HEK293T (cell line): ENCODE data around the gene MAP3K10.
A peak's percentile ranks its signal among the peaks of the same experiment; 100 is the strongest.

ENCODE experiments used
- CTCF ChIA-PET: fragments of 350-600 bp; formaldehyde crosslinking; extraction: SDS; loops from one replicate; lab custom pipeline; 2021; ENCODE audit warnings: antibody characterized with exemption, inconsistent platforms; lab: Yijun Ruan, JAX
- POLR2A ChIA-PET: fragments of 350-600 bp; formaldehyde crosslinking; extraction: SDS; loops from one replicate; lab custom pipeline; 2020; ENCODE audit warnings: antibody characterized with exemption, inconsistent platforms; lab: Yijun Ruan, JAX
- DNase-seq: peaks from one replicate; pipeline ENCODE4 v3.0.0; 2012; ENCODE audit warnings: mixed read lengths; ENCODE audit errors: extremely low spot score
- ARNT ChIP-seq: fragments of 450-650 bp; IDR thresholded peaks from 2 replicates; pipeline ENCODE4 v1.6.1; 2017; ENCODE audit warnings: mild to moderate bottlenecking
- BHLHE40 ChIP-seq: fragments of 450-650 bp; IDR thresholded peaks from 2 replicates; pipeline ENCODE4 v1.6.1; 2016; ENCODE audit warnings: mild to moderate bottlenecking, moderate library complexity, borderline replicate concordance
- CTBP1 ChIP-seq: fragments of 450-650 bp; IDR thresholded peaks from 2 replicates; pipeline ENCODE4 v1.6.1; 2016; ENCODE audit warnings: borderline replicate concordance
- ELF4 ChIP-seq: fragments of 450-650 bp; IDR thresholded peaks from 2 replicates; pipeline ENCODE4 v1.6.1; 2017; ENCODE audit warnings: antibody characterized with exemption
- FOXA1 ChIP-seq: fragments of 450-650 bp; IDR thresholded peaks from 2 replicates; pipeline ENCODE4 v1.6.1; 2016; ENCODE audit warnings: mild to moderate bottlenecking
- FOXK2 ChIP-seq: fragments of 450-650 bp; IDR thresholded peaks from 2 replicates; pipeline ENCODE4 v1.6.1; 2016; ENCODE audit warnings: mild to moderate bottlenecking
- FOXM1 ChIP-seq: fragments of 450-650 bp; IDR thresholded peaks from 2 replicates; pipeline ENCODE4 v1.6.1; 2017; ENCODE audit warnings: mild to moderate bottlenecking, borderline replicate concordance
- HDGF ChIP-seq: fragments of 450-650 bp; IDR thresholded peaks from 2 replicates; pipeline ENCODE4 v1.6.1; 2017; ENCODE audit warnings: antibody characterized with exemption, borderline replicate concordance
- L3MBTL2 ChIP-seq: fragments of 450-650 bp; conservative IDR thresholded peaks from 2 replicates; pipeline ENCODE4 v1.6.1; 2016; ENCODE audit warnings: mild to moderate bottlenecking
- LEF1 ChIP-seq: fragments of 450-650 bp; IDR thresholded peaks from 2 replicates; pipeline ENCODE4 v1.6.1; 2017; ENCODE audit warnings: mild to moderate bottlenecking, borderline replicate concordance
- NFRKB ChIP-seq: fragments of 450-650 bp; IDR thresholded peaks from 2 replicates; pipeline ENCODE4 v1.6.1; 2016; ENCODE audit warnings: mild to moderate bottlenecking, moderate library complexity
- PKNOX1 ChIP-seq: fragments of 450-650 bp; IDR thresholded peaks from 2 replicates; pipeline ENCODE4 v1.6.1; 2016
- SP1 ChIP-seq: fragments of 450-650 bp; IDR thresholded peaks from 2 replicates; pipeline ENCODE4 v1.6.1; 2017
- SUZ12 ChIP-seq: fragments of 450-650 bp; IDR thresholded peaks from 2 replicates; pipeline ENCODE4 v1.6.1; 2016; ENCODE audit warnings: mild to moderate bottlenecking
- TARDBP ChIP-seq: fragments of 450-650 bp; IDR thresholded peaks from 2 replicates; pipeline ENCODE4 v1.6.1; 2016
- ZNF384 ChIP-seq: fragments of 450-650 bp; IDR thresholded peaks from 2 replicates; pipeline ENCODE4 v1.6.1; 2016

MAP3K10 gene

GRCh38 chr19:40177286-40178070, 13.7 kb upstream of the MAP3K10 start:
- ChIA-PET POLR2A (no interaction called here), CTCF (no interaction called here)
- TF ChIP-seq HDGF = no peak
- TF ChIP-seq FOXM1 = no peak
- no peak for TF ChIP-seq ELF4
- TF ChIP-seq PKNOX1 = no peak
- no peak for TF ChIP-seq ARNT
- TF ChIP-seq TARDBP = no peak
- DNase-seq = no peak

GRCh38 chr19:40178756-40179155, 12.5 kb upstream of the MAP3K10 start:
- POLR2A ChIA-PET = no interaction called here
- CTCF ChIA-PET = no interaction called here
- no peak for TF ChIP-seq ZNF384
- no peak for TF ChIP-seq FOXM1
- TF ChIP-seq SUZ12 = no peak
- no peak for TF ChIP-seq FOXA1
- no peak for TF ChIP-seq CTBP1
- no peak for TF ChIP-seq FOXK2
- TF ChIP-seq L3MBTL2 = no peak
- TF ChIP-seq PKNOX1 = no peak
- no peak for TF ChIP-seq BHLHE40
- no peak for TF ChIP-seq LEF1
- TF ChIP-seq ELF4 = no peak
- no peak for TF ChIP-seq HDGF
- no peak for DNase-seq

GRCh38 chr19:40184273-40184672, 7.0 kb upstream of the MAP3K10 start:
- DNase-seq = no peak
- ChIA-PET POLR2A (no interaction called here), CTCF (no interaction called here)
- TF ChIP-seq SUZ12 (no peak), BHLHE40 (no peak), ARNT (no peak), PKNOX1 (no peak), HDGF (no peak), ZNF384 (no peak), NFRKB (no peak), LEF1 (no peak), FOXK2 (no peak)

GRCh38 chr19:40191836-40192646, 815 bp downstream of the MAP3K10 start:
- peak; percentile 46; the same call in 1 of the 2 replicates for TF ChIP-seq L3MBTL2
- TF ChIP-seq FOXM1 = no peak
- ChIA-PET CTCF (interaction anchor here (0.5 to 1.1 kb wide), 3 partner anchors 27 to 1698 kb away, joined by 3 to 6 read pairs (median 3); no protein-coding TSS in a partner anchor), POLR2A (interaction anchor here (0.5 to 0.9 kb wide), 2 partner anchors 95 to 229 kb away, joined by 3 read pairs; no protein-coding TSS in a partner anchor)
- peak; percentile 59 for DNase-seq

GRCh38 chr19:40192758-40193586, 1.7 kb downstream of the MAP3K10 start:
- no peak for TF ChIP-seq ZNF384
- no peak for TF ChIP-seq SP1
- TF ChIP-seq HDGF = no peak
- no peak for TF ChIP-seq FOXM1
- TF ChIP-seq FOXA1 = no peak
- TF ChIP-seq CTBP1 = no peak
- TF ChIP-seq FOXK2 = no peak
- no peak for TF ChIP-seq SUZ12
- no peak for TF ChIP-seq TARDBP
- no peak for TF ChIP-seq BHLHE40
- TF ChIP-seq ARNT = no peak
- TF ChIP-seq LEF1 = no peak
- TF ChIP-seq L3MBTL2 = no peak
- TF ChIP-seq NFRKB = no peak
- TF ChIP-seq PKNOX1 = no peak
- TF ChIP-seq ELF4 = no peak

More at GRCh38 chr19:40192758-40193586, 1.7 kb downstream of the MAP3K10 start:
- CTCF ChIA-PET = interaction anchor here (1.8 kb wide), 1 partner anchor 27 kb away, joined by 5 read pairs; no protein-coding TSS in a partner anchor
- POLR2A ChIA-PET = no interaction called here
- DNase-seq = no peak
